ENCODE data around the gene NELL1. TPM values are rescaled to one million over a fixed set of nuclear protein-coding genes. Genes with fewer than 3 reads are reported as not detected.

The NELL1 gene
- total and polyA plus RNA-seq, 2 experiments from 2014 or later: 1.6 TPM; not detected in 1

- Mint-ChIP-seq H3K9me3 (peaks cover 12% of the 10 kb centered on the region), H3K4me3 (no peak overlapping the region), H3K27ac (no peak overlapping the region), H3K27me3 (ENCODE audit: insufficient read depth, low read depth, poor library complexity) (peaks cover 3% of the 10 kb centered on the region), H3K36me3 (ENCODE audit: low read depth) (peaks cover 15% of the 10 kb centered on the region), H3K4me1 (peaks cover 5% of the 10 kb centered on the region; the same call in 2 of the 3 replicates)
- Histone ChIP-seq H3F3A (replicated peaks; ENCODE audit: low read depth) (no peaks in the 10 kb centered on the region), H4K20me1 (replicated peaks; ENCODE audit: insufficient read depth) (no peaks in the 10 kb centered on the region), H3K79me2 (replicated peaks; ENCODE audit: insufficient read depth) (no peaks in the 10 kb centered on the region), H3K36me3 (ENCODE audit: insufficient read depth) (no peaks in the 10 kb centered on the region), H3K27me3 (ENCODE audit: insufficient read depth) (no peaks in the 10 kb centered on the region), H3K4me1 (ENCODE audit: insufficient read depth) (no peaks in the 10 kb centered on the region), H3K4me2 (no peak overlapping the region), H3K27ac (ENCODE audit: low read depth) (no peak overlapping the region), H2AFZ (no peak overlapping the region), H3K4me3 (no peak overlapping the region), H3K9me2 (ENCODE audit: insufficient read depth) (peaks cover 8% of the 10 kb centered on the region)
- no peak for DNase-seq (ENCODE audit: low spot score)
- no peak for ATAC-seq
- no peak for TF ChIP-seq ZNF114 (CRISPR knock-in tag; IDR thresholded peaks at IDR 0.05)
- TF ChIP-seq POLR2AphosphoS5 (IDR thresholded peaks at IDR 0.05; ENCODE audit: low read depth): no peak
- TF ChIP-seq STAT1 (IDR thresholded peaks at IDR 0.05; ENCODE audit: unreplicated experiment): no peak
- TF ChIP-seq EZH2 (IDR thresholded peaks at IDR 0.05; ENCODE audit: low read depth, unreplicated experiment): no peak
- TF ChIP-seq EZH2phosphoT487 (IDR thresholded peaks at IDR 0.05; ENCODE audit: unreplicated experiment): no peak
- TF ChIP-seq, protein P1, sequence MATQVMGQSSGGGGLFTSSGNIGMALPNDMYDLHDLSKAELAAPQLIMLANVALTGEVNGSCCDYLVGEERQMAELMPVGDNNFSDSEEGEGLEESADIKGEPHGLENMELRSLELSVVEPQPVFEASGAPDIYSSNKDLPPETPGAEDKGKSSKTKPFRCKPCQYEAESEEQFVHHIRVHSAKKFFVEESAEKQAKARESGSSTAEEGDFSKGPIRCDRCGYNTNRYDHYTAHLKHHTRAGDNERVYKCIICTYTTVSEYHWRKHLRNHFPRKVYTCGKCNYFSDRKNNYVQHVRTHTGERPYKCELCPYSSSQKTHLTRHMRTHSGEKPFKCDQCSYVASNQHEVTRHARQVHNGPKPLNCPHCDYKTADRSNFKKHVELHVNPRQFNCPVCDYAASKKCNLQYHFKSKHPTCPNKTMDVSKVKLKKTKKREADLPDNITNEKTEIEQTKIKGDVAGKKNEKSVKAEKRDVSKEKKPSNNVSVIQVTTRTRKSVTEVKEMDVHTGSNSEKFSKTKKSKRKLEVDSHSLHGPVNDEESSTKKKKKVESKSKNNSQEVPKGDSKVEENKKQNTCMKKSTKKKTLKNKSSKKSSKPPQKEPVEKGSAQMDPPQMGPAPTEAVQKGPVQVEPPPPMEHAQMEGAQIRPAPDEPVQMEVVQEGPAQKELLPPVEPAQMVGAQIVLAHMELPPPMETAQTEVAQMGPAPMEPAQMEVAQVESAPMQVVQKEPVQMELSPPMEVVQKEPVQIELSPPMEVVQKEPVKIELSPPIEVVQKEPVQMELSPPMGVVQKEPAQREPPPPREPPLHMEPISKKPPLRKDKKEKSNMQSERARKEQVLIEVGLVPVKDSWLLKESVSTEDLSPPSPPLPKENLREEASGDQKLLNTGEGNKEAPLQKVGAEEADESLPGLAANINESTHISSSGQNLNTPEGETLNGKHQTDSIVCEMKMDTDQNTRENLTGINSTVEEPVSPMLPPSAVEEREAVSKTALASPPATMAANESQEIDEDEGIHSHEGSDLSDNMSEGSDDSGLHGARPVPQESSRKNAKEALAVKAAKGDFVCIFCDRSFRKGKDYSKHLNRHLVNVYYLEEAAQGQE (IDR thresholded peaks at IDR 0.05; ENCODE audit: unreplicated experiment): no peak
- no peak for TF ChIP-seq JUNB (IDR thresholded peaks at IDR 0.05; ENCODE audit: unreplicated experiment)
- TF ChIP-seq CTCF (conservative IDR thresholded peaks at IDR 0.05; ENCODE audit: low read depth in 2 of 2): no peak
- TF ChIP-seq ZNF331 (CRISPR knock-in tag; IDR thresholded peaks at IDR 0.05; ENCODE audit: low read depth): no peak
- TF ChIP-seq NANOG (IDR thresholded peaks at IDR 0.05; ENCODE audit: borderline replicate concordance): no peak
- TF ChIP-seq CREB1 (CRISPR knock-in tag; IDR thresholded peaks at IDR 0.05; ENCODE audit: low read depth): no peak
- TF ChIP-seq, protein P2, sequence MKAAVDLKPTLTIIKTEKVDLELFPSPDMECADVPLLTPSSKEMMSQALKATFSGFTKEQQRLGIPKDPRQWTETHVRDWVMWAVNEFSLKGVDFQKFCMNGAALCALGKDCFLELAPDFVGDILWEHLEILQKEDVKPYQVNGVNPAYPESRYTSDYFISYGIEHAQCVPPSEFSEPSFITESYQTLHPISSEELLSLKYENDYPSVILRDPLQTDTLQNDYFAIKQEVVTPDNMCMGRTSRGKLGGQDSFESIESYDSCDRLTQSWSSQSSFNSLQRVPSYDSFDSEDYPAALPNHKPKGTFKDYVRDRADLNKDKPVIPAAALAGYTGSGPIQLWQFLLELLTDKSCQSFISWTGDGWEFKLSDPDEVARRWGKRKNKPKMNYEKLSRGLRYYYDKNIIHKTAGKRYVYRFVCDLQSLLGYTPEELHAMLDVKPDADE (IDR thresholded peaks at IDR 0.05): no peak
- TF ChIP-seq, protein P3, sequence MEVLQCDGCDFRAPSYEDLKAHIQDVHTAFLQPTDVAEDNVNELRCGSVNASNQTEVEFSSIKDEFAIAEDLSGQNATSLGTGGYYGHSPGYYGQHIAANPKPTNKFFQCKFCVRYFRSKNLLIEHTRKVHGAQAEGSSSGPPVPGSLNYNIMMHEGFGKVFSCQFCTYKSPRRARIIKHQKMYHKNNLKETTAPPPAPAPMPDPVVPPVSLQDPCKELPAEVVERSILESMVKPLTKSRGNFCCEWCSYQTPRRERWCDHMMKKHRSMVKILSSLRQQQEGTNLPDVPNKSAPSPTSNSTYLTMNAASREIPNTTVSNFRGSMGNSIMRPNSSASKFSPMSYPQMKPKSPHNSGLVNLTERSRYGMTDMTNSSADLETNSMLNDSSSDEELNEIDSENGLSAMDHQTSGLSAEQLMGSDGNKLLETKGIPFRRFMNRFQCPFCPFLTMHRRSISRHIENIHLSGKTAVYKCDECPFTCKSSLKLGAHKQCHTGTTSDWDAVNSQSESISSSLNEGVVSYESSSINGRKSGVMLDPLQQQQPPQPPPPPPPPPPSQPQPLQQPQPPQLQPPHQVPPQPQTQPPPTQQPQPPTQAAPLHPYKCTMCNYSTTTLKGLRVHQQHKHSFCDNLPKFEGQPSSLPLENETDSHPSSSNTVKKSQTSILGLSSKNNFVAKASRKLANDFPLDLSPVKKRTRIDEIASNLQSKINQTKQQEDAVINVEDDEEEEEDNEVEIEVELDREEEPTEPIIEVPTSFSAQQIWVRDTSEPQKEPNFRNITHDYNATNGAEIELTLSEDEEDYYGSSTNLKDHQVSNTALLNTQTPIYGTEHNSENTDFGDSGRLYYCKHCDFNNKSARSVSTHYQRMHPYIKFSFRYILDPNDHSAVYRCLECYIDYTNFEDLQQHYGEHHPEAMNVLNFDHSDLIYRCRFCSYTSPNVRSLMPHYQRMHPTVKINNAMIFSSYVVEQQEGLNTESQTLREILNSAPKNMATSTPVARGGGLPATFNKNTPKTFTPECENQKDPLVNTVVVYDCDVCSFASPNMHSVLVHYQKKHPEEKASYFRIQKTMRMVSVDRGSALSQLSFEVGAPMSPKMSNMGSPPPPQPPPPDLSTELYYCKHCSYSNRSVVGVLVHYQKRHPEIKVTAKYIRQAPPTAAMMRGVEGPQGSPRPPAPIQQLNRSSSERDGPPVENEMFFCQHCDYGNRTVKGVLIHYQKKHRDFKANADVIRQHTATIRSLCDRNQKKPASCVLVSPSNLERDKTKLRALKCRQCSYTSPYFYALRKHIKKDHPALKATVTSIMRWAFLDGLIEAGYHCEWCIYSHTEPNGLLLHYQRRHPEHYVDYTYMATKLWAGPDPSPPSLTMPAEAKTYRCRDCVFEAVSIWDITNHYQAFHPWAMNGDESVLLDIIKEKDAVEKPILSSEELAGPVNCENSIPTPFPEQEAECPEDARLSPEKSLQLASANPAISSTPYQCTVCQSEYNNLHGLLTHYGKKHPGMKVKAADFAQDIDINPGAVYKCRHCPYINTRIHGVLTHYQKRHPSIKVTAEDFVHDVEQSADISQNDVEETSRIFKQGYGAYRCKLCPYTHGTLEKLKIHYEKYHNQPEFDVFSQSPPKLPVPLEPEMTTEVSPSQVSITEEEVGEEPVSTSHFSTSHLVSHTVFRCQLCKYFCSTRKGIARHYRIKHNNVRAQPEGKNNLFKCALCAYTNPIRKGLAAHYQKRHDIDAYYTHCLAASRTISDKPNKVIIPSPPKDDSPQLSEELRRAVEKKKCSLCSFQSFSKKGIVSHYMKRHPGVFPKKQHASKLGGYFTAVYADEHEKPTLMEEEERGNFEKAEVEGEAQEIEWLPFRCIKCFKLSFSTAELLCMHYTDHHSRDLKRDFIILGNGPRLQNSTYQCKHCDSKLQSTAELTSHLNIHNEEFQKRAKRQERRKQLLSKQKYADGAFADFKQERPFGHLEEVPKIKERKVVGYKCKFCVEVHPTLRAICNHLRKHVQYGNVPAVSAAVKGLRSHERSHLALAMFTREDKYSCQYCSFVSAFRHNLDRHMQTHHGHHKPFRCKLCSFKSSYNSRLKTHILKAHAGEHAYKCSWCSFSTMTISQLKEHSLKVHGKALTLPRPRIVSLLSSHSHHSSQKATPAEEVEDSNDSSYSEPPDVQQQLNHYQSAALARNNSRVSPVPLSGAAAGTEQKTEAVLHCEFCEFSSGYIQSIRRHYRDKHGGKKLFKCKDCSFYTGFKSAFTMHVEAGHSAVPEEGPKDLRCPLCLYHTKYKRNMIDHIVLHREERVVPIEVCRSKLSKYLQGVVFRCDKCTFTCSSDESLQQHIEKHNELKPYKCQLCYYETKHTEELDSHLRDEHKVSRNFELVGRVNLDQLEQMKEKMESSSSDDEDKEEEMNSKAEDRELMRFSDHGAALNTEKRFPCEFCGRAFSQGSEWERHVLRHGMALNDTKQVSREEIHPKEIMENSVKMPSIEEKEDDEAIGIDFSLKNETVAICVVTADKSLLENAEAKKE (CRISPR knock-in tag; IDR thresholded peaks at IDR 0.05): no peak
These were observed 435.3 kb downstream of the NELL1 start for GRCh38 chr11:21104641-21105040.

Measured in GM23338 (cell line).